NCI-H2029 (cell line): ENCODE data around the gene DENND6B.

Experiments
- DNase-seq: peaks from one replicate; lab custom pipeline; 2025; lab: John Stamatoyannopoulos, UW

Gene DENND6B

DNA sequence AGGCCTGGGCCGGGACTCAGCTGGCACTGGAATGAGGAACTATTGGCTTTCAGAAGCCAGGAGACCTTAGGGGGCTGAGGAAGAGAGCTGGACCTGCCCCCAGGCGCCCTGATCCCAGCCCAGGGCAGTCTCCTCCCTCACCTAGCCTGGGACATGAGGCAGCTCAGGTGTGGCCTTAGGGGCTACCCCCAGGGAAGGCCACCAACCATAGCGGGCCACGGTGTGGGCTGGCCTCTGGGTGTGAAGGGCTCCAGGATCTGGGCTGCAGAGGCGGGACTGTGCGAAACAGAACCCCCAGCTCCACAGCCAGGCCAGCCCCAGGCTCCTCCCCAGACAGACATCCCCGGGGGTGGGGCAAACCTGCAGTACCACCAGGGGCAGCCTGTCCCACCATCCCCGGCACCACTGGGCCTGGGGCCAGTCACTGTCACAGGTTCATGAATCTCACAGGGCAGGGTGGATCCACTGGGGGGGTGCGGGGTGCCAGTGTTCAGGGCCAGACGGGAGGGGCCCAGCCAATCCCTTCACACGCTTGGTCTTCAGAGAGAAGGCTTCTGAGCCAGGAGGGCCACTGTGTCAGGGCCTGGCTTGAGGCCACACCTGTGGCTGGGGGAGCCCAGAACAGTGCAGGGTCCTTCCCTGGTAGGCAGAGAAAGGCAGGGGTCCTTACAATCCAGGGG is 22.8 kb downstream of the DENND6B start:
- no peak for DNase-seq

DNA sequence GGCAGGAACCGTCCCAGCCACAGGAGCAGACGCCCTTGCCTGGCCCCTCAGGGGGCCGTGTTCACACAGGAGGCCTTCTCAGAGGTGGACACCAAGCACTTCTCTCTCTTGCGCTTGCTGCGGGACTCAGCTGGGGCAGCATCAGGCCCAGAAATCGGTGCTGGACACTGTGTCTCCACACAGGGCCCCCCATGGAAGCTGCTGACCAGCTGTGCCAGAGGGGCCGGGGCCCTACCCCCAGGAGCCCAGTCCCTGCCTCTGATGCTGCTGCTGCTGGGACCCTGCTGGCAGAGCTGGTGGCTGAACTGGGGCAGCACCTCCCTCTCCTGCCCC is 23.3 kb downstream of the DENND6B start:
- DNase-seq: no peak

DNA sequence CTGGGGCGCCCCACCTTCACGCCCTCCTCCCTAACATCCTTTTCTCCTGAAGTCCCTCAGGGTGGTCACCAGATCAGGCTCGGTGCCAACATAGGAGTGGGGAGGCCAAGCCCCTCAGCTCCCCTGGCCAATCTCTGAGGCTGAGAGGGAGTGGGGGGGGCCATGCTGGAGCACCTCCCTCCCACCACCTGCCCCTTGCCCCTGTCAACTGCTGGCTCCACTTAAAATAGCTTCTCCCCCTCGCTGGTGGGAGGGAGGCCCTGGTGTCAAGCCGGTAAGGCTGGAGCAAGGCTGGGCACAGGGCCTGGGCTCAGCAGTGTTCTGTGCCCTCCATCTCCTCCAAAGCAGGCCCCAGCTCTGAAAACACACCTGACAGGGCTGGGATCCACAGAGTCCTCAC is 24.2 kb downstream of the DENND6B start:
- DNase-seq: no peak

DNA sequence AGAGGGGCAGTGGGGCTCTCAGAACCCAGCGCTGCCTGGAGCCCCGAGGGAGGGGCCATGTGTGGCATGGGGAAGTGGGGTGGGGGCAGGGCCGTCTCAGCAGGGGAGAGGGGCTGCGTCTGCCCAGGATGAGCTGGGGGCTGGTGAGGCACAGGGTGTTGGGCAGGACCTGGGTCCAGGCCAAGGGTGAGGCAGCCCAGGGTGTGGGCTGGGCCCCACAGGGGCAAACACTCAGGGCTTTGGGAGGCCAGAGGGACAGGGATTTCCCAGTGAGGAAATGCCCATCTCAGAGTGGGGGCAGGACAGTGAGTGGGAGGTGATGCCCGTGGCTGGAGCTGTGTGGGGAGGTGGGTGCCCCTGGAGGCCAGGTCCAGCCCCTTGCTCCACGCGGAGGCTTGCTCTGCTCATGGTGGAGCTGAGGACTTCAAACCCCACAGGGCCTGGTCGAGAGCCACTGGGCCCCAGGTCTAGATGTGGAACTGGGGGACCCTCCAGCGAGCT is 24.7 kb downstream of the DENND6B start:
- no peak for DNase-seq

DNA sequence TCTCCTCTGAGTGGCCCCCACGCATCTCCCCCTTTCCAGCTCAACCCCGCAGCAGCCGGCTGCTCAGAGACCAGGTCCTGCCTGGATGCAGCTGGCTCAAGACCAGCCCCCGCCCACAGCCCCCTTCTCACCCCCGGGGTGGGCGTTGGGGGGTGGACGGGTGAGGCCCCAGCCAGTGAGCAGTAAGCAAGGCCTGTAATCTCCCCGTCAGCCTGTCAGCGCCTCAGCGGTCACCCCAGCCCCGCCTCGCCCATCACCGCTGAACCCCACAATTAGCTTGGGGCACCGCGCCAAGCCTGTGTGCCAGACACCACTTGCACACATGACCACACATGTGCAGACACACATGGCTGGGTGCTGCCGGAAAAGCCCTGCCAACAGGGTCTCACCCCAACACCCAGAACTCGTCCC is 25.2 kb downstream of the DENND6B start:
- DNase-seq: no peak

DNA sequence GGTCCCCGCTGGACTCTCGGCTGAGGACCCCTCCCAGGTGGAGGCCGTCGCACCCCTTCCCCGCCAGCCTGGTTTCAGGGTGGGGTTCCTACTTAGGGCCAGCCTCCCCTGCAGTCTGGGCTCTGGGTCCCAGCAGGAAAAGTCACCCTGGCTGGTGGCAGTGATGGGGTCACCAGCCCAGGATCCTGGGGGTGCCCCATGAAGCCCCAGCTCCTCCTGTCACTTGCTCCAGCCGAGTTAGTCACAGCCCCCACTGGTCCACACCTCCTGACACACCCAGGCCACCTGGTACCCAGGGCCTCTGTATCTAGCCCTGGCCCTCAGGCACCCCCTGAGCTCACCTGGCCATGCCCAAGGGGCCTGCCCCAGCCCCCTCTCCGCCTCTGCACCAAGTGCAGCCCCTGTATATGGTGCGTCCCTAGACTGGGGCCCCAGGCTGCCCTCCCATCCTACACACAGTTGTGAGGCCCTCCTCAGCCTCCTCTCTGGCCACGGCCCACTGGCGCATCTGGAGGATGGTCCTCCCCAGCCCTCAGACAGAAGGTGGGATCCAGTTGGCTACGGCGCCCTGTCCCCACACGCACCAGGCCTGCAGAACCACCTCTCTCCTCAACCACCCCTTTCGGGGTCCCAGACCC is 26.1 kb downstream of the DENND6B start:
- DNase-seq: no peak

DNA sequence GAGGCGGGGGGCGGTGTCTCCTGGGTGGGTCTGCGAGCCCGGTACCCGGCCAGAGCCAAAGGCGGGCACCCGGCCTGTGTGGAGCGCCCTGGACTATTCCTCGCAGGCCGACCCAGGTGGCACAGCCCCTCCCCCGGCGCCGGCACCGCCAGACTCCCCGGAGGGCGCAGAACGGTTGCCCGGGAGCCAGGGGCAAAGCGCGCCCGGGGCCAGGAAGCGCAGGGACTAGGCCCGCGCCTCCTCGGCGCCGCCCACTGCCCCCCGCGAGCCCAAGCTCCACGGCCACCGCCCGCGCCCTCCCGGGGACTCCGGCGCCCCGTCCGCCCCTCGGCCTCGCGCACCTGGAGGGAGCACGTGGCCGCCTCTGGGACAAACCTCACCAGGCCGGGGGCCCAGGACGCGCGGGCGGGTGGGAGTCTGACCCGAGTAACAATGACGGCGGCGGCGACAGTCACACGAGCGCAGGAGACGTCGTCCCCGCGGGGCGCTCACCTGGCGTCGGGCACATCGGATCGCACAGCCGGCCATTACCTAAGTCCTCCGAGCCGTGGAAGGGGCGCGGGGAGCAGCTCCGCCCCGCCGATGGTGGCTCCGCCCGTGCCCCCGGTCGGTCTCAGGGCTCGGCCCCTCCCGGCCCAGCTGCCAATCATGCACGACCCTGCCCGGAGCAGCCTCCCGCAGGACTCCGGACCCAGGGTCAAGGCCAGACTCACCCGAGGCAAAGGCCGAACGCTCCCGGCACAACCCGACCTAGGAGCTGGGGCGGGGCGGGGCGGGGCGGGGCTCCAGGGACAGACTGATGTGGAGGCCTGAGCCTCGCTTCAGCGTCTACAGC is 26.8 kb downstream of the DENND6B start:
- no peak for DNase-seq

DNA sequence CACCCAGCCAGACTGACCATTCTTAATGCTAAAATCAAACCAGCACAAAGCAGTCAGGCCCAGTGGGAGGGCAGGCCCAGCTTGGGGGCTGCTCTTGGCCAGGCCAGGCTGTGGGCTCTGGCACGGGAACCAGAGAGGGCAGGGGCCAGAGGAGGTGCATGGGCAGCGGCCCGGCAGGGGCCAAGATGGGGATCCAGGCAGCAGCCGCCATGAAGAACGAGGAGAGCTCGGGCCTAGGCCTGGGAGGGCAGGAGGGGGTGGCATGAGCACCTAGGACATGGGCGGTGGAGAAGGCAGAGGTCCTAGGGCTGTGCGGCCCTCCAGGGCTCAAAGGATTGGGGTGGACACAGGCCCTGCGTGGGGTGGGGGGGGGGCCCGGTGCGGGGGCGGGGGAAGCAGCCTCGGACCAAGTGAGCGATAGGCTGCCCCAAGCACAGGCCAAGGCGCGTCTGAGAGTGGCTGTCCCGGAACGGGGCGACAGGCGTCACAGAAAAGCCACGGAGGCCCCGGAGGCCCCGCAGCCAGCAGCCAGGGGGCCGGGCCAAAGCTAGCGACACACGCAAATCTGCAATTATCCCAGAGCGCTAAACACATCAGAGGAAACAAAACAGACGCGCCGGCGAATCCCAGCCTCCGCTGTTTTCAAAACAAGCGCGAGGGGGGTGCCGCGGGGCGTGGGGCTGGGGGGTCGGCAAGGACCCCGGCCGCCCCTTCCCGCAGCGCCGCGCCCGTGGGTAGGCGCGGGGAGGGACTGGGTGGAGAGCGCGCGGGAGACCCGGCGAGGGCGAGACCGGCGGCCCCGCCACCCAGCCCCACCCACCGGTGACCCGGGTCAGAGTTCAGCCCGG is 27.7 kb downstream of the DENND6B start:
- no peak for DNase-seq

DNA sequence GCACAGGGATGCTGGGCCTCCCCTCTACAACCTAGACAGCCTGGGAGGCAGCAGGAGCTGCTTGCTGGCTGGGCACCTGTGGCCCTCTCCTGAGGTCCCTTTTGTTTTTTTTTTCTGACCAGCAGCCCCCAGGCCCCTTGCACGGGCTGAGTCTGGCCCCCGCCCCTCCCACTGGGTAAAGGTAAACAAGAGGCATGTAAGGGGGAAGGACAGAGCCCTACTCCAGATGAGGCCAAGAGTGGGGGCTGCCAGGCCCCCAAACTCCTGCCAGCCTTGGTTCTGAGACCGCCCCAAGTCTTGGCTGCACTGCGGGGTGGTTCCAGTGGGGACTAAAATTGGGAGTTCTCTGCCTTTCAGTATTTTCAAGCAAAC is 28.6 kb downstream of the DENND6B start:
- DNase-seq: no peak

DNA sequence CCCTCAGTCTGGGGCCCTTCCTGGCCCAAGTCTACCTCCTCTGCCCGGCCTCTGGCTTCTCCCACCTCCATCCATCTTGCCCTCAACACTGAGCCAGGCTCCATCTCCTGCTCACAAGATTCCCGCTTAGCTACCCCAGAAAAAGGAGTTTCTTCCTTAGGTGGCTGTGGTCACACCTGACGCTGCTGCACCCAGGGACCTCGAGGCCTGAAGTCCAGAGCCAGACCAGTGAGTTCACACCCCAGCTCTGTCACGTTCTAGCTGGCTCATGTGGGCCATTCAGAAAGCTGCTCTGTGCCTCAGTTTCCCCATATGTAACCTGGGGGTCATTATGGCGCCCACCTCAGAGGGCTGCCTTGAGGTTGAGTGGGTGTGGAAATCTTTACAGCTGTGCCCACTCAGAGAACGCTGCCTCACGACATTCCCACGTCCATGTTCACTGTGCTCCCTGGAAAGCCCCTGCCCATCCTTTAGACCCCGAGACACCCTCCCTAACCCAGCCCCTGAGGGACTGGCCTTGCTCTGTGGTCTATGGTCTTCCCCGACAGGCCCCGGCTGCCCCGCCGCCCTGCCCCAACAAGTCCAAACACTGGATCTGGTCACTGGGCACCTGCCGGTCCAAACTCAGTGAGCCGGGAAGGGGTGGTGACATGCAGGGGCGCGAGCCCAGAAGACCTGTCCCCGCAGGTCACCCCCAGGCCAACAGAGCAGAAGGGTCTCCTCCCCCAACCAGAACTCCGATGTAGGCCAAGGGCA is 29.1 kb downstream of the DENND6B start:
- DNase-seq: no peak

DNA sequence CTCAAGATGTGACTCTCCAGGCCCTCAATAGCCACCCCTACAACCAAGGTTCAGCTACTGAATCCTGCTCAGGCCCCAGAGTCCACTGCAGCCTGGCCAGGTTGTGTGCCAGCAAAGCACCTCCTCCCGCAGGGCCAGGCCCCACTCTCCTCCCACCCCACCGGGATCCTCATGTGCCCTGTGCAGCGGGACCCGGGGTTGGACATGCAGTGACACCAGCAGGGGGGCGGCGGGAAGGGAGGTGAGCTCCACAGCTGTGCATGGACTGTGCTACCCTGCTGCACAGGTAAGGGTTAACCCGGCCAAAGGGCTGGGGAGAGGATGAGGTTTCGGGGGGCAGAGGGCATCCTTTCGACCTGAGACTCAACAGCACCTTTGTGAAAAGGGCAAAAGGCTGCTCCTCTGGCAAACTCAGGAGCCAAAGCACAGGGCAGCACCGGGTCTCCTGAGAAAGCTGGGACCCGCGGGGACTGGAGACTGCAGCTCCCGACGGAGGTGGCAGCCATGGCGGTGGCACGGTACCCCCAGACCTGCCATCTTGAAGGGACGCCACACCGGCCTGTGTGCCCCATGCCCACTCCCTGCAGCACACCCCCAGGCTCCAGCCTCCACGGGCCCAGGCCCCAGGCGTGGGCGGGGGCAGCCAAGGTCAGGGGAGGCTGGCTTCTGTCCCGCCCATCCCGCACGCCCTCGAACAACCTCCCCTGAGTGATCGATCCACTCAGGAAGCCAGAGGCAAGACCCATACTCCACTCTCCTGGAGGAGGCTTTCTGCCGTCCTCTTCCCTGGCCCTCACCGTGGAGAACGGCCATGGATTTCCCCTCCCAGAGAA is 29.9 kb downstream of the DENND6B start:
- no peak for DNase-seq

DNA sequence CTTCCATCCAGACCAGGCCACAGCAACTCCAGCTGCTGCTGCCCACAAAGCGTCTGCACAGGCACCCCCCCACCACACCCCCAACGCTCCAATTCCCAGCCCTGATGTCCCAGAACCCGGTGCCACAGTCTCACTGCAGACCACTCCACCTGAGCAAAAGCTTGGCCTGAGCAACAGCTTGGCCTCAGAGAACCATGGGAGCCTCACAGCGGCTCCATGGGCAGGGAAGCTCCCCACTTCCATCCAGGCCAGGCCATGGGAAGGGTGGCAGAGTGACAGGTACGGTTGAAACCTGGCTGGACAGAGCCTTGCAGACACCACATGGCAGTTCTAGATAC is 32.5 kb downstream of the DENND6B start:
- no peak for DNase-seq

DNA sequence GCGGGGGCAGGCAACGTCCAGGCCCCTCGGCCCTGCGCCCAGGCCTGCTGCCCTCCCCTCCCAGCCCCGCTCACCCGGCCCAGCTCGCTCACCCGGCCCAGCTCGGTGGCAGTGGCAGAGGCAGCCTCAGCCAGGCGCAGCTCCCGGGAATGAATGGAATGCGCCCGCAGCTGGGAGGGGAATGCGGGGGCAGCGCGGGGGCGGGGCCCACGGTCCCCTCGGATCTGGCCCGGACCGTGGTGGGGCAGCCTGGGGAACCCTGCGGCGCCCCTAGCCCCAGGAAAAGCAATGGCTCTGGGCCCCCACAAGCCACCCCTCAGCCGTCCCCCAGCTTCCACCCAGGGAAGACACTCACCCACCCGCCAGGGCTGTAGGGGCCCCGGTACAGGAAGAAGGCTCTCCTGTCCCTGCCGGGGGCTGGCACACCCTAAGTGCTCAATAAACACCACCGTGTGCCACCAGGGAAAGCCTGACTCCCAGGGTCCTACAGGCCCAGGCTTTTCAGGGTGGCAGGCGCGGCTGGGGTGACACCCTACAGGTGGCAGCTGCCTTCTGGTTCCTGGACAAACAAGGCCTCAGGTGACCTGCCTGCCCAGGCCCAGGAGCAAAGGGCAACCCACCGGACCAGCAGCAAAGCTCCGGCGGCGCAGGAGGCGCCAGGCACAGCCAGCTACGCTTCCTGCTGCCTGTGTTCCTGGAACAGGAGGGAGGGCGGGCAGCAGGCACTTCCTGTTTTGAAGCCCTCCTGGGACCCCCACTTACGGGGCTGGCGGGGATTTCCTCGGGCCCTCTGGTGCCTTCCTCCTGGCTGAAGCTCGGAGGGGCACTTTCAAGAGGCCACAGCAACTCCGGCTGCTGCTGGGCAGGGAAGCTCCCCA is 33.1 kb downstream of the DENND6B start:
- no peak for DNase-seq

DNA sequence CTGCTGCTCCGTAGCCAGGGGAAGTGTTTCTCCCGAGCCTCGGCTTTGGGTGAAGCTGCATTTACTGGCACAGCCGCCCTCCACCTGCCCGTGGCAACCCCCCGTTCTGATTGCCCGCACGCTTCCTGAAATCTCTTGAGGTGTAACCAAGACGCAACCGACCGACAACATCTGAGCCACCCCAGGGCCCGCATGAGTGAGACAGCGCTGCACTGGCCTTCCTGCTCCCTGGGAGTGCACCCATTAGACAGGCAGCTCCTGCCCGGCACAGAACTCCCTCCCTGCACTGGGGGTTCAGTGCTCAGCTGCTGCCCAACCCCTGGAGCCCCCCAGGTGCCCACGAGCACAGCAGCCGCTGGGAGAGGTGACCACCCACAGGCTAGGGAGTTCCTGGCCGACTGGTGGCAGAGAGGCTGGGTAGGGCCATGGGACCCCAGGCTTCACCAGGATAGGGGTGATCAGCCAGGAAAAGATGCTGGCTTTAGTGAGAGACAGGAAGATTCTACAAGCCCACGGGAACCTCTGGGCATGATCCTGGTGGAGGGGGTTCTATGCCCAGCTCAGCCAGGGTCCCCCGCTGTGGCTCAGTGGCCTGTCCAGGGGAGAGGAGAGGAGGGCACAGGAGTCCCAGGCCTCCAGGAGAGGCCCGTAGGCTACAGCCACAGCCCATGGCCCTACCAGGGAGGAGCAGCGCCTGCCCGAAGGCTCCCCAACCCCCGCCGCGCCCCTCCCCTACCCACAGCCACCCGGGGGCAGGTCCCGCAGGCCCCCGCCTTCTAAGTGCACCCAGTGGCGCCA is 34.0 kb downstream of the DENND6B start:
- DNase-seq: no peak

DNA sequence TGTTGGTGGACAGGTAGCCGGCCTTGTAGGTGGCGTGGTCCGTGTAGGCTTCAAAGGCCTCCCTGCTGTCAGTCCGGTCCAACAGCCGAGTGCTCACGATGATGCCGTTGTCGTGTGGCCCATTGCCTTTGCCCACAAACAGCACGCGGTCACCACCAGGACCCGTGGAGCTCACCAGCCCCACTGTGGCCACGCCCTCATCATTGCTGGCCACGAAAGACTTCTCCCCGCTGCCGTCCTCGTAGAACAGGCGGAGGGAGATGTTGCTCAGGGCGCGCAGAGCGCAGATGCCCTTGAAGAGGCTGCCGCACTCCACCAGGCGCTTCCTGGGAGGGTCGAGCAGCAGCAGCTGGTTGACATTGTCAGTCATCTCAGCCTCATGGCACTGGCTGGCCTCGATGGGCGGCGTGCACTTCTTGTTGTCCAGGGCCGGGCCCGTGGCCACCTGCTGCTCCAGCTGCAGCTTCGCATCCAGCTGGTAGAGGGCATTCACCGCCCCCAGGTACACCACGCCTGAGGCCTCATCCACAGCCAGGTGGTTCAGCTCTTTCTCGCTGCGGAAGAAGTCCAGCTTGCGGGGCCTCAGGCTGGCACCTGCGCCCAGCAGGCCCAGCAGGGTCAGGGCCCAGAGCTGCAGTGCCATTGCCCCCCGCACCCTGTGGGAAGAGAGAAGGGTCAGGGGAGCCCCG is 36.7 kb downstream of the DENND6B start:
- DNase-seq: no peak

DNA sequence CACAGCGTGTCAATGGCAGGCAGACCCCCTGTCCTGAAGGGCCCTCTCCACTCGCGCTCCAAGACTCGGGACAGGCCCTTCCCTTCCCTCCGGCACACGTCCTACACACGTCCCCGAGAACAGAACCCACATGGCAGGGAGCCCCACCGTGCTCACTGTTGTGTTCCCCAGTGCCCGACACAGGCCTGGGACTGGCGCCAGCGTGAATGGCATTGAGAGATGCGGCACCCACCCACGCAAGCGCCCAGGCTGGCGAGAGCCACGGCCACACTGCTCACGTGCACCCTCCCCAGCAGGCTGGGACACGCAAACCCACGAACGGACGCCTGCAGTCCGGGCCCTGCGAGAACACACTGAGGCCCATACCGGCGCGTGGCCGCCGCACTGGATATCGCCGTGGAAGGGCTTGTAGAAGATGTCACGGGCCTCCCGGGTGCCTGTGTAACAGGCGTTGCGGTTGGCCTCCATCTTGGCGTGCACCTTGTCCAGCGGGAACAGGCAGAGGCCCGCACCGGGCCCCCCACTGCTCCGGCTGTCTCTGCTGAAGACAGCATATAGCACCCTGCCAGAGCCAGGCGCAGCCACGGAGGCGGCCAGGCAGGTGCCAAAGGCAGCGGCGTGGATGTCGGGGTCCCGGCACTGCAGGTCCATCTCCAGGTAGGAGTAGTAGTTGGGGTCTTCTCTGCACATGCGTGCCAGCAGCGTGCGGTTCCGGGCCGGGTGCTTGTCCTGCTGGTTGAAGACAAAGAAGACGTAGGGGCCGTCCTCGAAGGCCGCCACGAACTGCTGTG is 37.5 kb downstream of the DENND6B start:
- no peak for DNase-seq

DNA sequence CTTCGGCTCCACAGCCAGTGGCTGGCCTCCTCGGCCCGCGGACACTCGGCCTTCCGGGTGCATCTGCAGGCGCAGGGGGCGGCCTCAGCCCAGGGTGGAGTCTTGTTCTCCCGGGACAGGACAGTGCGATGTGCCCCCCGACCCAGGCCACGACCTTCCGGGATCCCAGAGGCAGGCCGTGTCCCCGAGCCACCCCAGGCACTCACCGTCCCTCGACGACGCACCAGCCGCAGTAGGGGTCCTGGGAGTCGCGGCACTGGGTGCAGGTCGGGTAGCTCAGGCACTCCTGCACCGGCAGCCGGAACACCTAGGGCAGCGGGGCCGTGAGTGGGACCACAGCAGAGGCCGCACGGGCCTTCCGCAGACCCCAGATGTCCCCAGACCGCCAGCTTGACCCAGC is 39.1 kb downstream of the DENND6B start:
- no peak for DNase-seq
